Measurements from ENCODE around the gene SRC.

The SRC gene

DNA sequence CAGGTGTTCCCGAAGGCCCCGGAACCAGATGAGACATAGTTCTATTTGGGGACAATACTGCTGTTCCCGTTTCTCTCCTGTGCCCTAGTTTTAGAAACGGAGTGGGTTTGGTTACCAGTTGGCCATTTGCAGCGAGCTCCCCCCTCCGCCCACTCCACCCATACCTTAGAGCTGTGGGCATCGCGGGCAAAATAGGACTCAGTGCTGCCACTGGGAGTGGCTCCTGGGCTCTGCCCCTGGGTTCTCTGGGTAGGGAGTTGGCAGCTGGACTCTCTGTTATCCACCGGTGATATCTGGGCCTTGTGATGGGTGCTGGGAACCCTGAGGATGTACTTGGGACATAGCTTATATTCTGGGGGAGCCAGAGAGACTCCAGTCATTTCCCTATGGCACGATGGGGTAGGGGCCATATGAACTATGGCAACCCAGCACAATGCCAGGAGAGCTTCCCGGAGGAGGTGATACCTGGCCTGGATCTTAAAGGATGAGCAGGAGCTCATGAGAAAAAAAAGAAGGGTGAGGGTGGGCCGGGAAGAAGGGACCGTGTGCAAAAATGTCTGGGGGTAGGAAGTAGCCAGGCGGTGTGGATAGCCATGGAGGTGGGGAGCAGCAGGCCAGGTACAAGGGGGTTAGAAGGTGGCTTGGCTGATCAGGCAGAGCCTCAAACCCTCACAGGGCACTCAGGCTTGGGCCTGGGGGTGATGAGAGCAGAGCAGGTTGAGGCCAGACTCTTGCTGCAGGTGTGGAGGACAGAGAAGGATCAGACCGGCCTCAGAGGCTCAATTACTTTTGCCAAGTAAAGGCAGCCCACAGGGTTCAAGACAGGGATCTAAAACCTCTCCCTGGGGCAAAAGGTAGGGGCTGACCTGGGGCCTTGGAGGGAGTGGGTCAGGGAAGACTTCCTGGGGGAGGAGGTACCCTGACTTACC is 9.6 kb downstream of the SRC start:
- ChIA-PET POLR2A (no interaction called here), CTCF (no interaction called here)
- H3K4me3 ChIP-seq (ENCODE audit: low read depth, low read length): no peak overlapping the region
- TF ChIP-seq, protein P1, sequence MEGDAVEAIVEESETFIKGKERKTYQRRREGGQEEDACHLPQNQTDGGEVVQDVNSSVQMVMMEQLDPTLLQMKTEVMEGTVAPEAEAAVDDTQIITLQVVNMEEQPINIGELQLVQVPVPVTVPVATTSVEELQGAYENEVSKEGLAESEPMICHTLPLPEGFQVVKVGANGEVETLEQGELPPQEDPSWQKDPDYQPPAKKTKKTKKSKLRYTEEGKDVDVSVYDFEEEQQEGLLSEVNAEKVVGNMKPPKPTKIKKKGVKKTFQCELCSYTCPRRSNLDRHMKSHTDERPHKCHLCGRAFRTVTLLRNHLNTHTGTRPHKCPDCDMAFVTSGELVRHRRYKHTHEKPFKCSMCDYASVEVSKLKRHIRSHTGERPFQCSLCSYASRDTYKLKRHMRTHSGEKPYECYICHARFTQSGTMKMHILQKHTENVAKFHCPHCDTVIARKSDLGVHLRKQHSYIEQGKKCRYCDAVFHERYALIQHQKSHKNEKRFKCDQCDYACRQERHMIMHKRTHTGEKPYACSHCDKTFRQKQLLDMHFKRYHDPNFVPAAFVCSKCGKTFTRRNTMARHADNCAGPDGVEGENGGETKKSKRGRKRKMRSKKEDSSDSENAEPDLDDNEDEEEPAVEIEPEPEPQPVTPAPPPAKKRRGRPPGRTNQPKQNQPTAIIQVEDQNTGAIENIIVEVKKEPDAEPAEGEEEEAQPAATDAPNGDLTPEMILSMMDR (IDR thresholded peaks at IDR 0.05; ENCODE audit: insufficient read depth, low read length, missing control alignments): no peak
- no peak for DNase-seq (ENCODE audit: low read depth, low spot score)

DNA sequence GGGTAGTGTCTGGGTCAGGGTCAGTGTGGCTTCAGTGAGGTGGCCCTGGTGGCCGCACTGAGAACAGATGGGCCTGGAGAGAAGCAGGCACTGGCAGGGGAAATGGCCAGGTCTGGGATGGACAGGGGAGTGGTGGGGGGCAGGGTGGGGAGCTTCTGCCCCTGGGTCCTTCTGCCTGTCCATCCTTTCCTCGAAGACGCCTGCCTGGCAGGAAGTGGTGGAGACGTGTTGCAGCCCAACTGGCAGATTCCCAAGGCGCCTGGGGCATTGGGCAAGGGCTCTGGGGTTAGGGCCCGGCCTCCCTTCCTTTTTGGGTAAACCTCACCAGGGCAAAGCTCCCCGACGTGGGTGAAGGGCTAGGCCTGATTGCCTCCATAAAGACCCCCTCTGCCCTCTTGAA is 10.4 kb downstream of the SRC start:
- DNase-seq (ENCODE audit: low read depth, low spot score): no peak
- POLR2A ChIA-PET: no interaction called here
- CTCF ChIA-PET: interaction anchor here (1.0 to 1.2 kb wide), 2 partner anchors 29 to 177 kb away, joined by 4 to 6 read pairs; no protein-coding TSS in a partner anchor
- TF ChIP-seq, protein P1 (IDR thresholded peaks at IDR 0.05; ENCODE audit: insufficient read depth, low read length, missing control alignments): no peak
- no peak overlapping the region for H3K4me3 ChIP-seq (ENCODE audit: low read depth, low read length)

DNA sequence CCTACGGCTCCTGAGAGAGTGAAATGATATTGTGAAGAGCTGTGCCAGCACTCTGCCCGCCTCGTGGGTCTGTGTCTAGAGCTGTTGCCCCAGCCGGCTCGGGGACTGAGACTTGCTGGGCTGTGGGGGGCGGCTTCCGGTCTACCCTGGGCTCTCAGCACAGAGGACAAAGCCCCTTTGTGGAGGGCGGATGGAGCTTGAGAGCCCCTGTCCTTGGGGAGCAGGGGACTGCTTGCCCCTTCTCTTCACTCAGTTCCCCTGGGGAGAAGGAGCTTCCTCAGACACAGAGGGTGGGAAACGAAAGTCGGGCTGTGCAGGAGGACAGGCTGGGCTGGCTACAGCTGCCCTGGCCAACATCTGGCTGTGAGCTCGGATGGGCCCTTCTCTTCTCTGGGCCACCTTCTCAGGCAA is 11.0 kb downstream of the SRC start:
- ChIA-PET CTCF (interaction anchor here (1.0 to 1.2 kb wide), 2 partner anchors 28 to 176 kb away, joined by 4 to 6 read pairs; no protein-coding TSS in a partner anchor), POLR2A (no interaction called here)
- DNase-seq (ENCODE audit: low read depth, low spot score): no peak
- TF ChIP-seq, protein P1 (IDR thresholded peaks at IDR 0.05; ENCODE audit: insufficient read depth, low read length, missing control alignments): no peak
- H3K4me3 ChIP-seq (ENCODE audit: low read depth, low read length): no peak overlapping the region

DNA sequence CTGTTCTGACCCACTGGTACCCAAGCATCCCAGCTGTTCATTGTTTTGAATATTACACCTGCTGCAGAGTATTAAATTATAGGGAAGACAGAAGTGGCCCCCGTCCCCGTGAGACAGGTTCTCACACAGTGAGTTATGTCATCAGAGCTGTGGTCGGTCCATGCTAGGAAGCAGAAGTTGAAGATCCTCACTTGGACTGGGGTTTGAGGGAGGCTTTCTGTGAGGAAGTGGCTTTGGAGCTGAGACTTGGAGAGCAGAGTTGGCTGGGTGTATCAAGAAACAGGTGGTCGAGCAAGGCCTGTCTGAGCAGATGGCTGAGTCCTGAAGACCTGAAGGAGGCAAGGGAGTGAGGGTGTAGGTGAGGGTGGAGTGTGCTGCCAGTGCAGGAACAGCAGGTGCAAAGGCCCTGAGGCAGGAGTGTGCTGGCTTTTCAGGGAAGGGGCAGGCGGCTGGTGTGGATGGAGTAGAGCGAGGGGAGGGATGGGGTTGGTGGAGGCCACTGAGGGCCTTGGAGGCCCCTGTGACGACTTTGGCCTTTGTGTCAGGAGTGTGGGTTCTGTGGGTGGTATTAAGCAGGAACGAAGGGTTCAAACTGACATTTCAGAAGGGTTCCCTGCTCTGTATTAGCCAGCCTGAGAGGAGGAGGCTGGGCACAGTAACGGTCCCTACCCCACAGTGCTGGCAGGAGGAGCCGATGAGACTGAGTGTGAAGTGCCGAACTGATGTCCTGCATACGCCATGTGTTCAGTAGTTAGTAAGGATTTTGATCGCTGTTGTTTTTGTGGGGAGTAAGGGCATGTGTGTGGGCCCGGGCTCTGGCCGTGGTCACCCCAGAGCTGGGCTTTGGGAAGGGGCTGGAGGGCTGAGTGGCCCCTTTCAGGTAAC is 11.8 kb downstream of the SRC start:
- DNase-seq (ENCODE audit: low read depth, low spot score): no peak
- H3K4me3 ChIP-seq (ENCODE audit: low read depth, low read length): no peak overlapping the region
- TF ChIP-seq, protein P1 (IDR thresholded peaks at IDR 0.05; ENCODE audit: insufficient read depth, low read length, missing control alignments): no peak
- ChIA-PET CTCF (interaction anchor here (1.2 to 1.3 kb wide), 2 partner anchors 7 to 28 kb away, joined by 4 to 6 read pairs; no protein-coding TSS in a partner anchor), POLR2A (no interaction called here)

DNA sequence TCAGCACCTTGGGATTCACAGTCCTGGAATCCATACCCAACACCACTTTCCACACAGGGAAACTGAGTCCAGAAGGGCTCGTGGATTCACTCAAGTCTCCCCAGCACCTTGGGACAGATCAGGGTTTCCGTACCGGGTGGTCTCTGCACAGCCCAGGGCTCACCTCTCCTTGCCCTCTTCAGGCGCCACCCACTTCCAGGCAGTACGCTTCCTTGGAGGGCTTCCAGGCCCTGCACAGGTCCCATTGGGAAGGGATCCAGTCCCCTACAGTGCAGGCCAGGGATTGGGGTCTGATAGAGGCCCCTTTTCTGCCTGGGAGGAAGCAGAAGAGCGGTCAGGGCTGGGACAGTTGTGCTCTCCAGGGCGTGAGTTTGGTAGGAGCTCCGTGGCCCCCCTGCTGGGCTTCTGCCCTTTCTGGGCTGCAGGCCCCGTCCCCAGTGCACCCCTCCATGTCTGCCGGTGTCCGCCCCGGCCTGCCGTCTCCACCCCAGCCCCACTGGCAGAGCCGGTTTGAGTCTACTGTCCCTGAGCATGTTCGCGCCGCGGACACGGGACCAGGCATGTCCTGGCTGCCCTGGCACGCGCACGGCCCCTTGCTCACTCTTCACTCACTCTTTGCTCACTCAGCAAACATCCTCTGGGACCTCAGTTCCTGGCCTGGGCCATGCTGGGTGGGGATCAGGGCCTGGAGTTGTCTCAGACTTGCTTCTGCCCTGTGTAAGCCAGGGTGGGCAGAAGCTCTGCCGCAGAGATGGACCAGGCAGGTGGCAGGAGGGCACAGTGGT is 12.6 kb downstream of the SRC start:
- ChIA-PET CTCF (interaction anchor here (1.3 kb wide), 1 partner anchor 8 kb away, joined by 4 read pairs; no protein-coding TSS in a partner anchor), POLR2A (no interaction called here)
- no peak overlapping the region for H3K4me3 ChIP-seq (ENCODE audit: low read depth, low read length)
- TF ChIP-seq, protein P1 (IDR thresholded peaks at IDR 0.05; ENCODE audit: insufficient read depth, low read length, missing control alignments): no peak
- no peak for DNase-seq (ENCODE audit: low read depth, low spot score)

Data from AG04449 (cell line).